HPDE6-E6E7 (cell line): Measurements from ENCODE around the gene NUP54.

Source experiments
- DNase-seq: peaks from one replicate; pipeline ENCODE4 v3.0.0; 2011; ENCODE audit warnings: missing footprints; ENCODE audit errors: extremely low spot score

Gene NUP54

GRCh38 chr4:76144546-76144945 lies 3.7 kb downstream of the NUP54 start:
- DNase-seq, result no peak

- DNase-seq, result no peak
These were observed 7.0 kb downstream of the NUP54 start for GRCh38 chr4:76141241-76141640.

GRCh38 chr4:76127754-76128153 lies 20.4 kb downstream of the NUP54 start:
- DNase-seq, result no peak

GRCh38 chr4:76125816-76126215 lies 22.4 kb downstream of the NUP54 start:
- no peak for DNase-seq

- no peak for DNase-seq
These were observed 28.0 kb downstream of the NUP54 start for GRCh38 chr4:76120199-76120598.

GRCh38 chr4:76117536-76117935 lies 30.7 kb downstream of the NUP54 start:
- no peak for DNase-seq

GRCh38 chr4:76116821-76117220 lies 31.4 kb downstream of the NUP54 start:
- no peak for DNase-seq

GRCh38 chr4:76108467-76109181 lies 39.6 kb downstream of the NUP54 start:
- peak; percentile 8 for DNase-seq

GRCh38 chr4:76106442-76106841 lies 41.8 kb downstream of the NUP54 start:
- no peak for DNase-seq

GRCh38 chr4:76105652-76106051 lies 42.5 kb downstream of the NUP54 start:
- DNase-seq, result no peak

- DNase-seq, result no peak
These were observed 52.1 kb downstream of the NUP54 start for GRCh38 chr4:76096076-76096475.

- DNase-seq, result no peak
These were observed 52.6 kb downstream of the NUP54 start for GRCh38 chr4:76095568-76095967.

GRCh38 chr4:76091052-76091451 lies 57.1 kb downstream of the NUP54 start:
- peak; percentile 43 for DNase-seq

- DNase-seq, result peak; percentile 72
These were observed 57.9 kb downstream of the NUP54 start for GRCh38 chr4:76090241-76090691.

GRCh38 chr4:76088719-76089118 lies 59.5 kb downstream of the NUP54 start:
- DNase-seq, result no peak

GRCh38 chr4:76087007-76087769 lies 61.0 kb downstream of the NUP54 start:
- DNase-seq, result peak; percentile 71

- no peak for DNase-seq
These were observed 63.7 kb downstream of the NUP54 start for GRCh38 chr4:76084542-76084941.

- no peak for DNase-seq
These were observed 64.7 kb downstream of the NUP54 start for GRCh38 chr4:76083386-76083988.

GRCh38 chr4:76078033-76078613 lies 70.1 kb downstream of the NUP54 start:
- no peak for DNase-seq

GRCh38 chr4:76074993-76075600 lies 73.1 kb downstream of the NUP54 start:
- DNase-seq, result no peak

GRCh38 chr4:76074468-76074867 lies 73.7 kb downstream of the NUP54 start, which contains the start of gene ART3:
ART3 (plus strand) TSS chr4:76074709; CDS start chr4:76075890, 1,181 bp downstream.
- DNase-seq, result no peak

GRCh38 chr4:76072760-76073159 lies 75.4 kb downstream of the NUP54 start:
- DNase-seq, result no peak
